HG03060 (cell line): ENCODE measurements around the gene AKR1C2.
"Not testable (repeated sequence)": the region's sequence is repeated elsewhere in the genome, so short reads cannot be mapped to it uniquely, and the experiment has no call there.

Source experiments
- ATAC-seq: cut with Tn5 transposase; IDR thresholded peaks from one replicate; pipeline ENCODE4 v1.9.1; 2021; ENCODE audit warnings: low read depth, moderate number of reproducible peaks; ENCODE audit not compliant: unreplicated experiment

Gene AKR1C2

GRCh38 chr10:4962876-4963814 is 40.5 kb downstream of the AKR1C2 start, which contains the start of gene AKR1C1:
Gene AKR1C1 (plus strand): TSS chr10:4963415. CDS start chr10:4963445, 30 bp downstream.
- ATAC-seq = not testable (repeated sequence)

- not testable (repeated sequence) for ATAC-seq
Observed at GRCh38 chr10:4962308-4962707, 41.3 kb downstream of the AKR1C2 start.

GRCh38 chr10:4961558-4961957 is 42.1 kb downstream of the AKR1C2 start:
- not testable (repeated sequence) for ATAC-seq

- ATAC-seq = not testable (repeated sequence)
Observed at GRCh38 chr10:4956955-4957645, 46.6 kb downstream of the AKR1C2 start.

GRCh38 chr10:4956088-4956487 is 47.6 kb downstream of the AKR1C2 start:
- ATAC-seq = not testable (repeated sequence)

GRCh38 chr10:4953405-4953804 is 50.3 kb downstream of the AKR1C2 start:
- no peak for ATAC-seq

GRCh38 chr10:4951512-4952162 is 52.0 kb downstream of the AKR1C2 start:
- ATAC-seq = not testable (repeated sequence)

GRCh38 chr10:4947635-4948596 is 55.7 kb downstream of the AKR1C2 start:
- ATAC-seq = no peak

- no peak for ATAC-seq
Observed at GRCh38 chr10:4947039-4947634, 56.5 kb downstream of the AKR1C2 start.

- ATAC-seq = no peak
Observed at GRCh38 chr10:4945766-4946717, 57.6 kb downstream of the AKR1C2 start.

GRCh38 chr10:4944841-4945240 is 58.8 kb downstream of the AKR1C2 start:
- ATAC-seq = no peak

GRCh38 chr10:4943821-4944220 is 59.8 kb downstream of the AKR1C2 start:
- no peak for ATAC-seq

GRCh38 chr10:4943416-4943815 is 60.2 kb downstream of the AKR1C2 start:
- ATAC-seq = not testable (repeated sequence)

GRCh38 chr10:4942931-4943330 is 60.7 kb downstream of the AKR1C2 start:
- not testable (repeated sequence) for ATAC-seq

- no peak for ATAC-seq
Observed at GRCh38 chr10:4941540-4942330, 61.9 kb downstream of the AKR1C2 start.

GRCh38 chr10:4940909-4941308 is 62.7 kb downstream of the AKR1C2 start:
- ATAC-seq = not testable (repeated sequence)

- ATAC-seq = not testable (repeated sequence)
Observed at GRCh38 chr10:4940073-4940428, 63.6 kb downstream of the AKR1C2 start.
